HL-60 (cell line): Measurements from ENCODE around the gene FHAD1.

Source experiments
- POLR2AphosphoS5 ChIP-seq: IDR thresholded peaks from 2 replicates; pipeline ENCODE4 v1.6.1; 2012; ENCODE audit warnings: low read depth
- TF ChIP-seq, protein P1 (sequence below): IDR thresholded peaks from one replicate; pipeline ENCODE4 v1.5.1; 2011; ENCODE audit warnings: low read length, control low read depth, inconsistent platforms; ENCODE audit not compliant: insufficient read depth

DNA sequence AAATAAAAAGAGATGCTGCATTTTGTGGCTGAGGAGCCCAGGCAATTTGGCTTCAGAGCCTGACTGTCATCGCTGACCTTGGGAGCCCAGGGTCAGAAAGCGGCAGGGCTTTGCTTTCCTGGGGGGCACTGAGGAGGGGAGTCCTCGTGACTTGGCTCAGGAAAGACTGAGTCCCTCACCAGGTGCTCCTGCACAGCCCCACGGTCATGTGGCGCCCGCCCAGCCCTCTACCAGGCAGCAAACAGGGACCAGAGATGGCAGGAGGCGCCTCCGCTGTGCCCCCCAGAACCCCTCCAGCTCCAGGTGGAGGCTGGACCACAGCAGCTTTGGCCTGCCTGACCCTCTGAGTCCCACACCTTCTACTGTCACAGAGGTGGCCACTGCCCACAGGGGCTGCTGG is 175.8 kb downstream of the FHAD1 start:
- TF ChIP-seq, protein P1, sequence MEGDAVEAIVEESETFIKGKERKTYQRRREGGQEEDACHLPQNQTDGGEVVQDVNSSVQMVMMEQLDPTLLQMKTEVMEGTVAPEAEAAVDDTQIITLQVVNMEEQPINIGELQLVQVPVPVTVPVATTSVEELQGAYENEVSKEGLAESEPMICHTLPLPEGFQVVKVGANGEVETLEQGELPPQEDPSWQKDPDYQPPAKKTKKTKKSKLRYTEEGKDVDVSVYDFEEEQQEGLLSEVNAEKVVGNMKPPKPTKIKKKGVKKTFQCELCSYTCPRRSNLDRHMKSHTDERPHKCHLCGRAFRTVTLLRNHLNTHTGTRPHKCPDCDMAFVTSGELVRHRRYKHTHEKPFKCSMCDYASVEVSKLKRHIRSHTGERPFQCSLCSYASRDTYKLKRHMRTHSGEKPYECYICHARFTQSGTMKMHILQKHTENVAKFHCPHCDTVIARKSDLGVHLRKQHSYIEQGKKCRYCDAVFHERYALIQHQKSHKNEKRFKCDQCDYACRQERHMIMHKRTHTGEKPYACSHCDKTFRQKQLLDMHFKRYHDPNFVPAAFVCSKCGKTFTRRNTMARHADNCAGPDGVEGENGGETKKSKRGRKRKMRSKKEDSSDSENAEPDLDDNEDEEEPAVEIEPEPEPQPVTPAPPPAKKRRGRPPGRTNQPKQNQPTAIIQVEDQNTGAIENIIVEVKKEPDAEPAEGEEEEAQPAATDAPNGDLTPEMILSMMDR, result no peak
- TF ChIP-seq POLR2AphosphoS5, result no peak
